GM10847 (cell line): ENCODE data around the gene MARCHF10.

Experiments
- POLR2A ChIP-seq: IDR thresholded peaks from 2 replicates; pipeline ENCODE4 v1.6.1; 2011; ENCODE audit not compliant: insufficient read length; ENCODE audit errors: extremely low read depth

Gene MARCHF10

GRCh38 chr17:62719586-62719985 is 88.5 kb downstream of the MARCHF10 start:
- no peak for TF ChIP-seq POLR2A

- no peak for TF ChIP-seq POLR2A
These were observed 89.7 kb downstream of the MARCHF10 start for GRCh38 chr17:62718429-62718828.

- no peak for TF ChIP-seq POLR2A
These were observed 90.2 kb downstream of the MARCHF10 start for GRCh38 chr17:62717889-62718288.

DNA sequence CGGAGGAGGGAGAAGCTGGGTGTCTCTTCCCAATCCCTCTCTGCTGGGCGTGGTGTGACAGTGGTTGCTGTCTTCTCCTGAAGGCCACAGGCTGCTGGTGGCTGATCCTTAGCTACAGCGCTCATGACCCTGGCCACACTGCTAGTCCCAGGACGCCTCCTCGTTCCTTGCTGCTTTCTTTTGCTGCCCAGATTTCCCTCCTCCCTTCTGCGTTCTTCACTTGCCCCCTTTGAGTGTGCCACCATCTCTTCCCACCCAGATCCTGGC is 90.6 kb downstream of the MARCHF10 start:
- no peak for TF ChIP-seq POLR2A

- TF ChIP-seq POLR2A = no peak
These were observed 91.1 kb downstream of the MARCHF10 start for GRCh38 chr17:62716834-62717588.

DNA sequence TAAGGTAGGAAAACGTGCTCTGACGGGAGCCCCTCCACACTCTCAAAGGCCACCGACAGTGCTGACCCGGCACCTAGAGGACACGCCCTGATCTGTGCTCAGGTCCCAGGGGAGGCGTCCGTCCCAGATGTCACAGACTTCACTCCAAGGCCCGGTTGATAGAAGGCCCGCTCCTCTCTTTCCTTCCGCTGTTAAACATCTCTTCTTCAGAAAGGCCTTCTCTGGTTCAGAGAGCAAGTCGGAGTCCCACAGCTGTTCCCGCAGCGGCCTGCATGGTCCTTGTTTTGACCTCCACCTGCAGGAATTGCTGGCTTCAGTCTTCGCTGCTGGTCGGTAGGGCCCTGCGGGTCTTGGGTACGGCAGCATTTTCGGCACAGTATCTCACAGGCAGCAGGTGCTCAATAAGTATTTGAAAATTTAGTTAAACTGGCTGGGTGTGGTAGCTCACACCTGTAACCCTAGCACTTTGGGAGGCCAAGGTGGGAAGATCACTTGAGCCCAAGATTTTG is 92.2 kb downstream of the MARCHF10 start:
- TF ChIP-seq POLR2A = no peak

DNA sequence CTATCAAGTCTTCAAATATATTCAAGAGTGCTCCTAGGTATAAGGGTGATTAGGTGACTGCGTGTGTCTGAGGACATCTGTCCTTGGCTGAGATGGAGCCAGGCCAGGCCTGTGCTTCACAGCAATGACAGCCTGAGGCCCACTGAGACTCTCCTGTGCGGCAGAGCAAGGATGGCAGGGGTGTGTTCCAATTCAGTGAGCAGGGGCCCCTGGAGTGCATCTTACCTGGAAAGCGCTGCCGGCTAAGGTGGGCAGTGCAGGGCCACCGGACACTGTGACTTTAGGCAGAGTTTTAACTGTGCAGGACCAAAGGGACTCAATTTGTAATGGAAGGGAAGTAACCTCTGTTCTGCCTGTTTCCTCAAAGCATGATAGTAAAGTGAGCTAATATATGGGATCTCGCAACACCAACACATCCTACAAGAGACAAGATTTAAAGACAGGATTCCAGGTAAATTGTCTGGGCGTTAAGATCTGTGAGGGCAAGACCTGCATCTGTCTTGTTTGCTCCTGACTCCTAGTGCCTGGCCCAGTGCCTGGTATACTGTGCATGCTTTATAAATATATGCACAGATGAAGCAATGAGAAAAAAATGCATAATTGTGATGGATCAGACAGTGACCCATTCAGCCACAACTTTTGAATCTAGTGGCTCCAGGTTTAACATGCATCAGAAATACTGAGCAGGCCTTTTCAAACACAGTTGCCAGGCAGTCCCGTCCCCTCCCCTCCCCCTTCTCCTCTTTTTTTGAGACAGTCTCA is 93.9 kb downstream of the MARCHF10 start:
- TF ChIP-seq POLR2A = no peak

DNA sequence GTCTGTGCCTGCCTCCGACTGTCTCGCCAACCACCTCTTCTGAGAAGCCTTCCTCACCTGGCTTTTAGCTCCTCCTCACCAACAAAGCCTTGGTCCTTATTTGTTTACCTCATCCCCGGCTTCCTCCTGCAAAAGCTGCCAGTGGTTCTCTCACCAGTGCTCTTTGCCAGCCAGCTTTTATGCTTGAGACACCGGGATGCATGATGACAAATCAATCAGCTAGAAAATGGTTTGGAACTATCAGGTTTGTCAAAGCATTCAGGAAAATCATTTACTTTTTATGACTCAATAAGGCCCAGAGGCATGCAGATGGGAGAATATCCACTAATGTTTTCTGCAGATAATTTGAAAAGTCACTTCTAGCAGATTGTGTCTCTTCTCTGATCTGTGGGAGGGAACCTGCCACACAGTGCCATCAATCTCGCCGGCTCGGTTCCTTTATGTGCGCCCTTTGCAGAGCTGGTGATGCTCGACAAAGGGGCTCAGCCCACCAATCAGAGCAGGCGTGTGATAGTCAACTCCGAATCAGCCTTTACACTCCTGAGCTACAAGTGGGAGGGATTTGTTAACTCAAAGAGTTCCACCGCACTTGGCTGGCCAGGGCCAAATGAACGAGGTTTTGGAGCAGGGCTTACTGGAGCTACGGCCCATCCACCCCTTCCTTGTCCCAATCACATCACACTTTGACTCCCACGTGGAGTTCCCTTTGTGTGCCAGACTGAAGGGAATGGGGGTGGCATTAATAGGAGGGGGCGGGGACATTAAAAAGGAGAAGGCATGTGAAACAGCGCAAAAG is 94.8 kb downstream of the MARCHF10 start:
- no peak for TF ChIP-seq POLR2A

DNA sequence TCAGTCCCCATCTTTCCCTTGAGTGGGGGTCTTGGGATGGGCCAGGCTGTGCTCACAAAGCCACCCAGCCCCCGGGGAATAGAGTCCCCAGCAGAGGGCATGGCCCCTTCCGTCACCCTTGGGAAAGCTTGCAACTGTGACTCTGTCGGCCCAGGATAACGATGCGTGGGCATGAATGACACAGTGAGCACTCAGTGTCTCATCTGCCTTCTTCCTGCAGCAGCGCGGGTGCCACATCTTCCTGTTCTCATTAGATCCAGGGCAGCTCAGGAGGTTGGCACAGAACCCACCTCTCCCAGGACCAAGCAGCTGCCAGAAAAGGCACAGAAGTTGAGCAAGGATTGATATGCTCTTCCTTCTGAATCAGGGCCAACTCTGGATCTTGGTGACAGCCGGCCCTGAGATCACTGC is 95.9 kb downstream of the MARCHF10 start:
- TF ChIP-seq POLR2A = no peak

- no peak for TF ChIP-seq POLR2A
These were observed 99.5 kb downstream of the MARCHF10 start for GRCh38 chr17:62708587-62708986.

- no peak for TF ChIP-seq POLR2A
These were observed 100.7 kb downstream of the MARCHF10 start for GRCh38 chr17:62707425-62707739.

DNA sequence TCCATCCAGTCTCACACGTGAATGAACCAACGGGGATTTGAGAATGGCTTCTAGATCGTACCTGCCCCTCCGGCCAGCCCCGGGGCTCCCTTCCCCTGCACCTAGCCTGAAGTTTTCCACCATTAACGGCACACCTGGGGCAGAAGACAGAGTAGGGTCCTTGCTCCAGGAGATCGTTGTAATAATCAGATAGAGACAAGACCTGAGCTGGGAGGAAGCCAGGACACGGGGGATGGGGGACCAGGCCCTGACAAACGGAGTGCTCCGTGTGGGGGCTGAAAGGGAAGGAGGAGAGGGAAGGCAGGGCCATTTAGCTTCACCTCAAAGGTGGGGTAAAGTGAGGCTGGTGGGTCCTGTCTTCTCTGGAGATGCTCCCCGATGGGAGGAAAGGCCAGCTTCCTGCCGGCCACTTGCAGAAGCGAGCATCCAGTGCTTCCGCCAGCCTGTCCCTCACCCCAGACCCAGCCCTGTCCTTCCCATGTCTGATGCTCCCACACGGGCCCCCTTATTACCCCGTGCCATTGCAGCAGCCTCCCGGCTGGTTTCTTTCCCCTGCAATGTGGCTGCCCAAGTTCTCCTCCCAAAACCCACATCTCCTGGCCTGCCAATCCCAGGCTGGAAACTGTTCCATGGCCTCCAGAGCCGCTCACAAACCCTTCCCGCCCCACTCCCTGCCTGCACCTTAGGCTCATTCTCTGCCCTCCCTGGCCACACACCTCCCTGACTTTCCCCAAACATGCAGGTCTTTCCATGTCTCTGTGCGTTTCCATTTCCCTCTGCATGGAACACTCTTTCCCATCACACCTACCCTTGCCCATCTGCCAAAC is 101.3 kb downstream of the MARCHF10 start:
- no peak for TF ChIP-seq POLR2A

GRCh38 chr17:62705778-62706597 is 102.1 kb downstream of the MARCHF10 start:
- no peak for TF ChIP-seq POLR2A

GRCh38 chr17:62705156-62705777 is 102.8 kb downstream of the MARCHF10 start:
- TF ChIP-seq POLR2A = no peak

DNA sequence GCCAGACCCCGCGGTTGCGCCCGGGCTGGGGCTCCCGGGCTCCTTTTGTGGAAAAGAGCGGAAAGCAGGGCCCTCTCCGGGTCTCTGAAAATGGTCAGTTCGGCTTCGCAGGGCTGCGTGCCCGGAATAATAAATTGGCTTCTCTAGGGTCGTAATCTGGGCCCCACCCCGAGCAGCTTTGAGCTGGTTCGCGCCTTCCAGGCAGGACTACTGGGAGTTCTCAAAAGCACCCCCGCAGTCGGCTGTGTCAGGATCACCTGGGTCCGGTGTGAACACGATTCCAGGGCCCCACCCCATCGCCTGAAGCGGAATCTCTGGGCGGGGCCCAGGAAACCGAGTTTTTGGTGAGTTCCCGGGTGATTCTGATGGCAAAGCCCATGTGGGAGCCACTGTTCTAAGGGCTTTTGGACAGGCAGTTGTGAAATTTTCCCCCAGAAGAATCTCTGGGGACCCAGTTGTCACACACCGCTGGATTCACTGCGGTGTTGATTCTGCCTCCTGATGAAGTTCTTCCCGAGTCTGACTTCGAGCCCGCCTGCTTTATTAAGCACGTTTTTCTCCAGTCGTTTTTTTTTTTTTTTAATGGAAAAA is 103.6 kb downstream of the MARCHF10 start:
- TF ChIP-seq POLR2A = no peak
